Activated CD8-positive, alpha-beta memory T cell treated with anti-CD3 and anti-CD28 coated beads for 1 hour (primary cell): ENCODE measurements around the gene TMEM8B.
"Not testable (repeated sequence)": the region's sequence is repeated elsewhere in the genome, so short reads cannot be mapped to it uniquely, and the experiment has no call there.

Experiments used
- DNase-seq, 2 donors: peaks; one replicate each; pipeline ENCODE4 v3.0.0-alpha.2; 2020; ENCODE audit warnings: low read depth in 1 of 2; ENCODE audit errors: extremely low read depth in 1 of 2

The TMEM8B gene

DNA sequence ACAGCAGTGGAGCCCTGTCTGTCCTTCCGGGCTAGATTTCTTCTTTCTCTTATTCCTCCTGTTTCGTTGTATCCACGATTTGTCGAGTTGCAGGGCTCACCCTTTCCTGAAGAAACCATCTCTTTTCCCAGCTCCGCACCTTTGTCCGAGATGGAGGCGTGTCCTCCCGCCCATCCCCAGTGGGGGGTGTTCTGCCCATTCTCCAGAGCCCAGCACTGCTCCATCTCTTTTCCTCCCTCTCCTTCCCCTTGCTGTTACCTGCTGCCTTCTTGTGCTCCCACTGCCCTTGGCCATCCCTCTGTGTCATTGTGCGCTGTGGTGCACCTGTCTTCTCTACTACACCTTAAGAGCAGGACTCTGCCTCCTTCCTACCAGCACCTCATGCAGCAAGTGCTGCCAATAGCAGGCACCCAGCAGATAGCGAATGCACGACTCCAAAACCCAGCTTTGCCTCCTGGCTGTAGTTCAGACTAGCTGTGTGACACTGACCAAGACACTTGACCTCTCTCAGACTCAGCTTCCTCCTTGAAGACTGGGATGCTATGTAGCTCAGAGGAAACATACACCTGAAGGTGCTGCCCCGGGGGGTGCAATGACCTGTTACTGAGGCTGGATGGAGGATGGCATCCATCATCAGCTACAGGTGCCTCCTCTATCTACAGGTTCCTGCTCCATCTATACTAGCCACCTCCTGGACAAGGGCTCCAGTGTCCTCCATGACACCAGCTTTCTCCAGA, 32.3 kb downstream of the TMEM8B start:
- no peak for DNase-seq

DNA sequence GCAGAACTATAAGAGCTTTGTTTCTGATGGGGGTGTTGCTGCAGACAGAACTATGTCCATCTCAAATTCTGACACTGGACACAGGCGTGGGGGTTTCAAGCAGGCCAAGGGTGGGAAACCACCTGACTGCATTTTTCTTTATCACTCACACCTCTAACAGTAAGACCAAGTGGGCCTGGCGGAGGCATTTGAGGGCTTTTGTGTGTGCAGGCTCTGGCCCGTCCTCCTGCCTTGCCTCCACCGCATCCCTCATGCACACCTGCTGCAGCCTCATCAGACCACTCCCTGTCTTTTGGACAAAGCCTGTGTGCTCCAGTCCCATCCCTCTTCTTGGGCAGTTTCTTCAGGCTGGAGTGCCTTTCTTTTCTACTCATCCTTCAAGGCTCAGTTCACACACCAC, 33.3 kb downstream of the TMEM8B start:
- DNase-seq, result no peak

DNA sequence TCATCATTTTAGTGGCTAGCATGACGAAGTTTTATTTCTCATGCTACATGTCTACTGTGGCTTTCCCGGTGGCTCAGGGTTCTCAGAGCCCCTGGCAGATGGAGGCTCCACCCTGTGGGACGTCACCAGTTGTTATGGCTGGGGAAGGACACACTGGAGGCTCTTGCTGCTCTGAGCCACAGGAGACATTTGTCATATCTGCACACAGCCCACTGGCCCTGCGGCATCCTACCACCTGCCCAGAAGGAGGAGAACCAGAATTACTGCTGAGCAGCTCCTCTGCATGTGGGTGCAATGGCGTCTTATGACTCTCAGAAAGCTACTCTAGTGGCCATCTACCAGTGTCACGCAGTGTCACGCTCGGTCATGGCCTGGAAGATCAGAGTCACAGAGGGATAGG, 34.6 kb downstream of the TMEM8B start:
- DNase-seq, result no peak

DNA sequence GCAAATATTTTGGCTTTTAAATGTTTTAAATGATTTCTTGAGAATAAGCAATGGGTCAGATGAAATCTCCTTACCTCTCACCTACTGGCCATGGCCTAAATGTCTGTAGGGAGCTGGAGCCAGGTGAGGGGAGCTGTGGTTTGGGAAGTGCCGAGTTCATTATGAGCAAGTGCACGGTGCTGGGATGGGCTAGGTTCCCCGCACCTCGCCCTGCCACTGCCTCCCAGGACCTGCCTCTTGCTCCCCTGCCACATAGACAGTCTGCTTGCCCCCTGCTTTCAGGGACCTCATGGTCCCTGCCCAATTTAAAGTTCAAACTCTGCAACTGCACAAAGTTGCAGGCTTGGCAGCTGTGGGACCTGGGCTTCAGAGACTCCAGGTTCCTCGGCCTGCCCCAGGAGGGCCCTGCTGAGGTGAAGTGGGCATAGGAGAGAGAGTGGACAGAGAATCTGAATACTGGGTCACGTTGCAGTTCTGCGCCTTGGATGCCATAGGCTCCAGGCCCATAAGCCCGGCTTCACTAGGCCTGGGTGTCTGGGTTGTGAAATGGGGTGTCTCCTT, 35.7 kb downstream of the TMEM8B start:
- no peak for DNase-seq

DNA sequence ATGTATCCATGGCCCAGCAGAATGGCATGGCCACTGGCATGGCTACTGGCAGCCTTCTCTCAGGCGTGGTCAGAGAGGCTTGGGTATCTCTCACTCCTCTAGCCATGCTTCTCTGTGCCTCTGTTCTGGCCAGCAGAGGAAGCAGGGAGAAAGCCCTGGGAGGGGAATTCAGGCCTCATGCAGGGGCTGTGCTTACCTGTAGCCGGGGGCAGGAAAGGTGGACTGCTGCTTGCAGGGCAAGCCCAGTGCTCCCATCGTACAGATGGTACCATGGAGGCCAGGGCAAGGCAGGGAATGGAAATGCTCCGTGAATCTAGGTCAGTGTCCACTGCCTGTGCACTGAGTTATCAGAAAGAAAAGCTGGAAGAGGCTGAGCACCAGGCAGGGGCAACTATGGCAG, 38.5 kb downstream of the TMEM8B start:
- DNase-seq, result no peak

DNA sequence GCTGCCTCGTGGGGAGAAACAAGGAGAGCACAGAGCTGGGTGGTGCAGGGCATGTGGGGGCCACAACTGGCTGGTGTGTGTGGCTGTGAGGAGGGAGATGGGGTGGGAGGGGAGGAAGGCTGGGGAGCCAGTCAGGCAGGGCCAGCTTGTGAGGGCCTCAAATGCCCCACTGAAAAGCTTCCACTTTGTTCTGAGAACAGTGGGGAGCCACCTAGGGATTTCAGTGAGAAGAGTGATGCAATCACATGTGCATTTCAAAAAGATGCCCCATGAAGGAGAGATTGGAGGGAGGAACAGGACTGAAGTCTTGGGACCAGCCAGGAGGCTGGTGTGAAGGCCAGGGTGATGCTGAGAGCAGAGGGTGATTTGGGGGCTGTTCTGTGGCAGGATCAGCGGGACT, 39.9 kb downstream of the TMEM8B start:
- DNase-seq, result no peak

DNA sequence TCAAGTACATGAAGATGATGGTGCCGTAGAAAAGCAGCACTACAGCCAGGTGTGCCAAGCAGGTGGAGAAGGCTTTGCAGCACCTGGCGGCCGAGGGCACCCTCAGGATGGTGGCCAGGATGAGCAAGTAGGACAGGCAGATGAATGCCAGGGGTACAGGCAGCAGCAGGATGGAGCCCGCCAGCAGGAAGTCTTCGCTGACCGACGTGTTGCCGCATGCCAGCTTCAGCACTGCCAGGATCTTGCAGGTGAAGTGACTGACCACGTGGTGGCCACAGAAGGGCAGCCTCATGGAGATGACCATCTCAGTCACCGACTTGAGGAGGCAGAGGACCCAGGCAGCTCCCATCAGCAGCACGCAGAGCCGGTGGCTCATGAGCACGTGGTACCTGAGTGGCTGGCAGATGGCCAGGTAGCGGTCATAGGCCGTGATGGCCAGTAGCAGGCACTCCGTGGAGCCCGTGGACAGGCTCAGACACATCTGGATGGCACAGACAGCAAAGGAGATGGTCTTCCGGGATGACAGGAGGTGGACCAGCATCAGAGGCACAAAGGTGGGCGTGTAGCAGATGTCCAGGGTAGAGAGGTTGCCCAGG, 40.7 kb downstream of the TMEM8B start:
- no peak for DNase-seq

DNA sequence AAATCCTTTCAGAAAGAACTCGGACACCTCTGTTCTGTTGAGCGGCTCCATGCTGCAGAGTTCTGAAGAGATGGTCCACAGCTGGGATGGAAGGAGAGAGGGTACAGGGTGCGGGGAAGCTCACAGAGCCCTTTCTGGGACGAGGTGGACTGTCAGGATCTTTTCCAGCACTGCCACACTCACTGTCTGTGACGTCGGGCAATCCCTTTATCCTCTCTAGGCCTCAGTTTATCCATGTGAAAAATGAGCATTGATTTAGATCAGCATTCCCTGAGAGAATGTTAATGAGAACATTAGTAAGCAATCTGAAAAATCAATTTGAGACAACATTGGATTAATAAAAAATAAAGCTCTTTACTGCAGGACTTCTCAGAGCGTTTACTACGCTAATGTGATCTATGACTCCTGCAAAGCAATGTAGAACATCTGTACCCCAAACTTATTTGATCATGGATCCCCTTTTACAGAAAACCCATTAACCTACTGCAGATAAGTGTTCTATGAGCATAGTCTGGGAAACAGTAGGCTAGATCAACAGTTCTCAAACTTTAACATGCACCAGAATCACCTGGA, 41.4 kb downstream of the TMEM8B start, which contains the start of gene OR13J1:
Gene OR13J1 (minus strand): TSS at position 51 of the 573 bp plus-strand sequence. CDS start 0 bp downstream, at position 51.
- DNase-seq, result no peak

DNA sequence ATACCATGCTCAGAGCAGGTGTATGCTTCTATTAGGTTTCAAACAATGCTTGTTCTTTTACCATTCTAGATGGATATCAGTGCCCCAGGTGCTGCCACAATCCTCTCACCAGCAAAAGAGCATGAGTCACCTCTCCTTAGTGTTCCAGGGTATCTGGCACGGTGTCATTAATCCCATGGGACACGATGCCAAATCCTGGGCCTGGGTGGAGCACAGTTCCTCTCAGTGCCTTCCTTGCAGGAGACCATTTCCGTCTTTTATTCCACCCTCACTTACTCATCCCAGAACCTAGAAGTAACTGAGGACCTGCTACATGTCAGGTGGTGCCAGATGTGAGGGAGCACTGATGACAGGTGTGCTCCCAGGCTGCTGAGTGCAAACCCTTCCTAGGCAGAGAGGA, 42.5 kb downstream of the TMEM8B start:
- DNase-seq, result no peak

DNA sequence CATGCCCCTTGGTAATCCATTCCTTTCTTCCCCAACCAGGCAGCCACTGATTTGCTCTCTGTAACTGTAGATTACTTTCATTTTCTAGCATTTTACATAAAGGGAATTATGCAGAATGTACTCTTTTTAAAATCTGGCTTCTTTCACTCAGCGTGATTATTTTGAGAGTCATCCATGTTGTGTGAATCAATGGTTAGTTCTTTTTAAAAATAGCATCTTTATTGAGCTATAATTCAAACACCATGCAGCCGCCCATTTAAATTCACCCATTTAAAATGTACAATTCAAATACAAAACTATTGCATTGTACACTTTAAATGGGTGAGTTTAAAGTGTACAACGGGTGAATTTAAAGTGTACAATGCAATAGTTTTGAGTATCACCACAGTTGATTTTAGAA, 43.5 kb downstream of the TMEM8B start:
- no peak for DNase-seq

DNA sequence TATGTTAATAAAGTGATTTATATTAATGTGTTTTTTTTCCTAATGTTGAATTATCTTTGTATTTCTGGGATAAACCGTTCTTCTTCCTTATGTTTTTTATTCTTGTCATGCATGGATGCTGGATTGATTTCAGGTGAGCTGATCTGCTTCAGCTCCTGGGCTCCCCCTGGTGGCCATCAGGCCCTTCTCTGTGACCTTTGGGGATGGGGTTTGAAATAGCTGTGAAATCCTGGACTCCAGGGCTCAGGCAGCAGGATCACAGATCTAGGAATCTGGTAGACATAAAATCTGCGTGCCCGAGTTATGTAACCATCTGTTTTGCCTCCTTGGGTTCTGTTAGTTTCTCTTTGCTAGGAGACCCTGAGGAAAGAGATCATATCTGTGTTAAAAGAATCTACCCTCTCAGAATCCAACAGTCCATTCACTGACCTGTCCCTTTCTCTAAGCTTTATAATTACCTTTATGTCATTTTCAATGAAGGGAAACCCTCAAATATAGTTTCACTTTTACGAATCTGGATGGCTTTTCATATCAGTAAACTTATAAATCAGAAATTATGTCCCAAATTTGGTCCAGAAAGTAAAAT, 53.3 kb downstream of the TMEM8B start:
- DNase-seq, result peak; percentile 45 to 79

DNA sequence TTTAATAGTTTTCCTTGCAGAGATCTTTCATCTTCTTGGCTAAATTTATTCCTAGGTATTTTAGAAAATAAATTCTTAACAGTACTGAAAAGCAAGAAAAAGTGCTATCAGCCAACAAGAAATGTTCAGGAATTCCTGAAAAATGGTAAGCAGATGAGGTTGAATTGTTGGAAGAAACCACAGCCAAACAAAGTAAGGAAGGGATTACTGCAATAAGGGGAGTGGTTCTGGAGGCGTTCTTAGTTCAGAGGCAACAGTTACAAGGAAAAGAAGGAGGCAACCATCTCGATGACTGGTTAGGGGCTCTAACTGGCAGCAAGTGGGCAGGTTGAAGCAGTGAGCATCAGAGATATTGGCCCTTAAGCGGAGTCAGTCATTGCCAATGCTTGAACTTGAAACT, 54.0 kb downstream of the TMEM8B start:
- no peak for DNase-seq

DNA sequence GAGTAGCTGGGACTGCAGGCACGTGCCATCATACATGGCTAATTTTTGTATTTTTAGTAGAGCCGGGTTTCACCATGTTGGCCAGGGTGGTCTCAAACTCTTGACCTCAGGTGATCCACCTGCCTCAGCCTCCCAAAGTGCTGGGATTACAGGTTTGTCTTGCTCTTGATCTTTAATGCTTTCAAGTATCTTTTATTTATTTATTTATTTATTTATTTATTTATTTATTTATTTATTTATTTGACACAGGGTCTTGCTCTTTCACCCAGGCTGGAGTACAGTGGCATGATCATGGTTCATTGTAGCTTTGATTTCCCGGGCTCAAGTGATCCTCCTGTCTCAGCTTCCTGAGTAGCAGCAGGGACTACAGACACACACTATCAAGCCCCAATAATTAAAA, 55.9 kb downstream of the TMEM8B start:
- DNase-seq, result not testable (repeated sequence)

DNA sequence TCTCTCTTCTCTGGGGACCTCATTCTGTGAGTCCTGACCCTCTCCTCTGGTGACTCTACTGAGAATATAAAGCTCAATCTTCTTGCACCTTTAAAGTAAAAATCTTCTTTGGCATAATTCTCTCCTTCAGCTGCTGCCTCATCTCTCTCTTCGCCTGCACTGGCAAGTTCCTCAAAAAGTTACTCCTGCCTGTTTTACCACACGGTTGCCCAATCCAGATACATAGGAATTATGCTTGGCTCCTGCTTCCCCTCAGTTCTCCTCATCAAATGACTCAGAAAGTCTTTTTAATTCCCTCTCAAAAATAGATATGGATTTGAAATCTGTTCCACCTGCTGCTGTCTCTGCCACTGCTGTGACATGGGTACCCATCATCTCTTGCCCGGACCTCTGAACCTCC, 62.6 kb downstream of the TMEM8B start:
- DNase-seq, result no peak

DNA sequence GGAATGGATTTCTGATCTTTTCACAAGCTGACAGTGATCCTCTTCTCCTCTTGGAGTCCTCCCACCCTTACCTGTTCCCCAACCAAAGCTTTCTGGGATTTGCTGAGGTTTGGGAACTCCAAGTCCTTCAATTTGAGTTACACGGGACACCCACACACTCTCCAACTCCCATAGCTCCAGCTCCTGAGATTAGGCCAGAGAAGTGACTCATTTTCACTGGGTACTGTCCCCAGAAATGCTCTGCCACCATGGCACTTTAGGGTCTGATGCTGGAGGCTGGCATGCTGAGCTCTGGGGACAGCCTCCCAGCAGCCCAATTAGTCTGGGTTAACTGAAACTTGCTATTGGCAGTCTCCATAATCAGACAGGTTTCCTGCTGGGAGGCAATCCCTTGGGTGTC, 63.0 kb downstream of the TMEM8B start:
- DNase-seq, result no peak

DNA sequence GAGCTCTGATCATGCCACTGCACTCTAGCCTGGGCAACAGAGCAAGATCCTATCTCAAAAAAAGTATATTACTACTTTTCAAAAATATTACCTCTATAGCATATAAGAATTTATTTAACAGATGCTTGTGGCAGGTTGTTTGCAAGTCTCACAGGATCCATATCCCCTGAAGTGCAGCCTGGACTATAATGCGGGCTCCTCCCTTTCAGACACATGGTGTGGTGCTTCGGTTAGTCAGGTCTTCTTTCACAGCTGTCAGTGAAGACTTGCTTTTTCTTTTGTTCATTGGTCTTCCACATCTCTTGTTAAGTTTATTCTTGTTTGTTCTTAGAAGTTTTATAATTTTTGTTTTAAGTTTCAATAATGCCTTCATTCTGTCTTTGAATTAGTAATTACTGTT, 67.5 kb downstream of the TMEM8B start:
- DNase-seq, result no peak

DNA sequence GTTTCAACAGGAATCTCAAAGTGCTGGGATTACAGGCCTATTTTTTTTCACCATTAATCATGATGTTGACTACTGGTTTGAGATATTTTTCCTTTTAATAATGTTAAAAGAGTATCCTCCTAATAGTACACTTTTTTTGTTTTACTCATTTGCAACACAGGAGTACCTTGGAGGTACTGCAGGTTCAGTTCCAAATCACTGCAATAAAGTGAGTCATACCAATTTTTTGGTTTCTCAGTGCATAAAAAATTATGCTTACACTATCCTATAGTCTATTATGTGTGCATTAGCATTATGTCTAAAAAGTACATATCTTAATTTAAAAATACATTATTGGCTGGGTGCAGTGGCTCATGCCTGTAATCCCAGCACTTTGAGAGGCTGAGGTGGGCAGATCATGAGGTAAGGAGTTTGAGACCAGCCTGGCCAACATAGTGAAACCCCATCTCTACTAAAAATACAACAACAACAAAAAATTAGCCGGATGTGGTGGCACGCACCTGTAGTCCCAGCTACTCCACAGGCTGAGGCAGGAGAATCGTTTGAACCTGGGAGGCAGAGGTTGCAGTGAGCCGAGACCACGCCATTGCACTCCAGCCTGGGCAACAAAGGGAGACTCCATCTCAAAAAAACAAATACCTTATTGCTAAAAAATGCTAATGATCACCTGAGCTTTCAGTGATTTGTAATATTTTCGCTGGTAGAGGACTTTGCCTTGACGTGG, 68.5 kb downstream of the TMEM8B start:
- DNase-seq, result not testable (repeated sequence)

DNA sequence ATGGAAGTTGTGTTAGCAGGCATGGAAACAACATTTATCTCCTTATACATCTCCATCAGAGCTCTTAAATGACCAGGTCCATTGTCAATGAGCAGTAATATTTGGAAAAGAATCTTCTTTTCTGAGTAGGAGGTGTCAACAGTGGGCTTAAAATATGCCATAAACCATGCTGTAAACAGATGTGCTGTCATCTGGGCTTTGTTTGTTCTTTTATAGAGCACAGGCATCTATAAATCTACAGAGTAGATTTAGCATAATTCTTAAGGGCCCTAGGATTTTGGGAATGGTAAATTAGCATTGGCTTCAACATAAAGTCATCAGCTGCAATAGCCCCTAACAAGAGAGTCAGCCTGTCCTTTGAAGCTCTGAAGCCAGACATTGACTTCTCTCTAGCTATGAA, 69.3 kb downstream of the TMEM8B start:
- no peak for DNase-seq

DNA sequence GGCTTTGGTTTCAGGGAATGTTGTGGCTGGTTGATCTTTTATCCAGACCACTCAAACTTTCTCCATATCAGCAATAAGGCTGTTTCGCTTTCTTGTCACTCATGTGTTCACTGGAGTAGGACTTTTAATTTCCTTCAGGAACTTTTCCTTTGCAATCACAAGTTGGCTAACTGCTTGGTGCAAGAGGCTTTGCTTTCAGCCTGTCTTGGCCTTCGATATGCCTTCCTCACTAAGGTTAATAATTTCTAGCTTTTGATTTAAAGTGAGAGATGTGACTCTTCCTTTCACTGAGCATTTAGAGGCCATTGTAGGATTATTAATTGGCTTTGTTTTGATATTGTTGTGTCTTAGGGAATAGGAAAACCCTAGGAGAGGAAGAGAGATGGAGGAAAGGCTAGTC, 70.0 kb downstream of the TMEM8B start:
- no peak for DNase-seq

DNA sequence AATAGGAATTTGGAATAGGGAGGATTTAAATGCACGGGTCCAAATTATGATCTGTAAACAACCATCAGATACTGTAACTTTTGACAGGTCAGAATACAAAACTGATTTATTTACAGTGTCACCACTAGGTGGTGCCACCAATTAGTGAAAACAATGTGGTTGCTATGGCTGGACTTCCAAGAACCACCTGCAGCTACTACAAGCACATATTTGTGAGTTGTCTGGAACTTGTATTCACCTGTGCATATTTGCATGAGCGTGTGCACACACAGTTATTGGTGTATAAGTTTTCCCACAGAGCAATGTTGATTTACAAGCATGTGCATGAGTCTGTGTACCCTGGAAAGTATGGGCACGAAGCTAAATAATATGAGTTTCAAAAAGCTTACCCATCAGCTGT, 74.0 kb downstream of the TMEM8B start:
- no peak for DNase-seq

DNA sequence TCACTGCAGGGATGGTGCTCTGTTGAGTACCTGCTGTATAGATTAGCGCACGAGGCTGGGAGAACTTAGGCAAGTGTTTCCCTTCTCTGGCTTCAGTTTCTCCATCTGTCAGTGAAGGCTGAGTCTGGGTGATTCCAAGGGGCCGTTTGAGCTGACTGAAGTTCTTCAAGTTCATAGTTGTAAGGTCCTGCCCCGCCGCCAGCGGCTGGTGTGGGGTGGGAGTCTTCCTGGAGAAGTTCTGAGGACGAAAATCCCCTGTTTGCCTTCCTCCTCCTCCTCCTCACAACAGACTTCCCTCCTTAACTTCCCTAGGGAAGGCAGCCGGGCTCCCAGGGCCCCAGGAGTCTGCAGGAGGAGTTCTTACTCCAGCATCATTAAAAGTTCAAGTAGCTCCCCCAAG, 75.3 kb downstream of the TMEM8B start:
- no peak for DNase-seq
